Effector memory CD8-positive, alpha-beta T cell (primary cell): ENCODE measurements around the gene S100A14.
A peak's percentile ranks its signal among the peaks of the same experiment; 100 is the strongest.

ENCODE experiments used
- ATAC-seq: fragments of 150-1000 bp; cut with Tn5 transposase; replicated peaks from 2 replicates; pipeline ENCODE4 v1.10.0; 2021; ENCODE audit warnings: mild to moderate bottlenecking, moderate library complexity
- DNase-seq, 3 experiments: peaks; one replicate each; pipeline ENCODE4 v3.0.0; 2021
- H3K27ac Mint-ChIP-seq, 2 donors: one replicate each; pipeline ENCODE4 v1.8.0; 2022; ENCODE audit warnings: mild to moderate bottlenecking in 2 of 2, mixed read lengths in 2 of 2, moderate library complexity in 2 of 2
- H3K27me3 Mint-ChIP-seq, 2 donors: one replicate each; pipeline ENCODE4 v1.8.0; 2022; ENCODE audit warnings: mixed read lengths in 2 of 2
- H3K36me3 Mint-ChIP-seq: one replicate; pipeline ENCODE4 v1.8.0; 2022; ENCODE audit warnings: mild to moderate bottlenecking, moderate library complexity, mixed read lengths; ENCODE audit not compliant: insufficient read depth
- H3K4me1 Mint-ChIP-seq, 2 donors: one replicate each; pipeline ENCODE4 v1.8.0; 2022; ENCODE audit warnings: low read depth in 2 of 2, mixed read lengths in 2 of 2
- H3K4me3 Mint-ChIP-seq, 2 donors: one replicate each; pipeline ENCODE4 v1.8.0; 2022; ENCODE audit warnings: mild to moderate bottlenecking in 2 of 2, mixed read lengths in 2 of 2, moderate library complexity in 2 of 2
- H3K9me3 Mint-ChIP-seq, 2 donors: one replicate each; pipeline ENCODE4 v1.8.0; 2022; ENCODE audit warnings: mixed read lengths in 2 of 2
- total RNA-seq, 9 experiments: gene quantifications; one replicate each; lab custom pipeline; 2026; lab: John Stamatoyannopoulos, UW

S100A14 gene
- 0 to 0.17 (median 0) reads per million in 9 experiments for total RNA-seq

GRCh38 chr1:153616144-153616916 is at the start of gene S100A14:
TSS of gene S100A14 (minus strand) at chr1:153616325. CDS start at chr1:153615858, 467 bp downstream.
- no peaks in the 10 kb centered on the region for H3K36me3 Mint-ChIP-seq
- no peak for ATAC-seq
- H3K27me3 Mint-ChIP-seq = no peaks in the 10 kb centered on the region
- peak within 1 kb of the TSS; percentile 5 to 39 for H3K27ac Mint-ChIP-seq
- no peaks in the 10 kb centered on the region for H3K9me3 Mint-ChIP-seq
- H3K4me1 Mint-ChIP-seq = no peaks in the 10 kb centered on the region
- no peak for DNase-seq
- no peak within 1 kb of the TSS for H3K4me3 Mint-ChIP-seq

DNA sequence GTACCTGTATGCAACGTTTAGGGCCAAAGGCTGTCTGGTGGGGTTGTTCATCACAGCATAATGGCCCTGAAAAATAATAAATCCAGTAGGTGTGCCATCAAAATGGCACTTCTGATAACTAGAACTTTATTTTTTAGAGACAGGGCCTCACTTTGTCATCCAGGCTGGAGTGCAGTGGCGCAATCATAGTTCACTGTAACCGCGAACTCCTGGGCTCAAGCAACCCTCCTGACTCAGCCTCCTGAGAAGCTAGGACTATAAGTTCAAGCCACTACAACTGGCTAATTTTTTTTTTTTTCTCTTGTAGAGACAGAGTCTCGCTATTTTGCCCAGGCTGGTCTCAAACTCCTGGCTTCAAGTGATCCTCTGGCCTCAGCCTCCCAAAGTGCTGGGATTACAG is 47.1 kb upstream of the S100A14 start:
- Mint-ChIP-seq H3K27ac (no peak overlapping the region), H3K27me3 (no peaks in the 10 kb centered on the region)

DNA sequence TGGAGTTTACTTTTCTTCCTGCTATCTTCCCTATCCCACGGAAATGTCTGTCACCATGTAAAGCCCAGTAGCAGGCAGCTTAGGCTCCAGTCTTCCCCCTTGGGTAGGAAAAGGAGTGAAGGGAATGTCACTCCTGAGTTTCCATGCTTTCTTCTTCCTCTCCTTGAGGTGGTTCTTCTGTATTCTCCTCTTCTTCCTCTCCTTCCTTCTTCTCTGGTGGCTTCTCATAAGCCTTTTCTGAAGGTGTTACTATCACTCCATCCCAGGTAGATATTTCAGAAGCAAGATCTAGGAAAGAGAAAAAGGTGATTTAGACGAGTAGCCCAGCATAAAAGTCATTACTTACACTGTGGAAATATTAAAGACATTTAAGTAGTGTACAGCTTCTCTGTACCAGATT is 46.1 kb upstream of the S100A14 start:
- H3K4me3 Mint-ChIP-seq = no peak overlapping the region
- DNase-seq = no peak
- no peaks in the 10 kb centered on the region for H3K27me3 Mint-ChIP-seq
- peaks cover 9 to 12% of the 10 kb centered on the region in 2 donors for H3K4me1 Mint-ChIP-seq
- no peak for ATAC-seq
- no peak overlapping the region for H3K27ac Mint-ChIP-seq
- no peaks in the 10 kb centered on the region for H3K9me3 Mint-ChIP-seq
- H3K36me3 Mint-ChIP-seq = peaks cover 76% of the 10 kb centered on the region

More for the DNA sequence above, 47.1 kb upstream of the S100A14 start:
- H3K4me1 Mint-ChIP-seq = peaks cover 11 to 14% of the 10 kb centered on the region in 2 donors
- DNase-seq (no peak), ATAC-seq (no peak)
- H3K9me3 Mint-ChIP-seq = no peaks in the 10 kb centered on the region
- H3K4me3 Mint-ChIP-seq = no peak overlapping the region
- peaks cover 85% of the 10 kb centered on the region for H3K36me3 Mint-ChIP-seq

GRCh38 chr1:153661111-153661708 is 45.1 kb upstream of the S100A14 start:
- ATAC-seq (no peak), DNase-seq (no peak)
- Mint-ChIP-seq H3K4me1 (peaks cover 9 to 12% of the 10 kb centered on the region in 2 donors), H3K27ac (peak overlapping the region; percentile 3 to 68), H3K4me3 (peak overlapping the region in 1 of 2 donors; percentile 23), H3K9me3 (no peaks in the 10 kb centered on the region), H3K36me3 (peaks cover 65% of the 10 kb centered on the region), H3K27me3 (no peaks in the 10 kb centered on the region)

- peaks cover 50% of the 10 kb centered on the region for H3K36me3 Mint-ChIP-seq
- no peak for DNase-seq
- H3K4me1 Mint-ChIP-seq = peaks cover 9 to 12% of the 10 kb centered on the region in 2 donors
- H3K4me3 Mint-ChIP-seq = peak overlapping the region; percentile 94 to 95
- no peaks in the 10 kb centered on the region for H3K27me3 Mint-ChIP-seq
- ATAC-seq = no peak
- H3K27ac Mint-ChIP-seq = peak overlapping the region; percentile 15 to 89
- no peaks in the 10 kb centered on the region for H3K9me3 Mint-ChIP-seq
Observed at GRCh38 chr1:153659656-153660055, 43.5 kb upstream of the S100A14 start.

GRCh38 chr1:153659175-153659534 is 43.0 kb upstream of the S100A14 start:
- ATAC-seq (no peak), DNase-seq (no peak)
- Mint-ChIP-seq H3K4me3 (peak overlapping the region; percentile 94 to 95), H3K27me3 (no peaks in the 10 kb centered on the region), H3K36me3 (peaks cover 45% of the 10 kb centered on the region), H3K27ac (peak overlapping the region; percentile 89 to 94), H3K4me1 (peaks cover 9 to 12% of the 10 kb centered on the region in 2 donors), H3K9me3 (no peaks in the 10 kb centered on the region)

GRCh38 chr1:153658400-153659174 is 42.5 kb upstream of the S100A14 start, which contains the start of gene SNAPIN:
TSS of gene SNAPIN (plus strand) at chr1:153658703. CDS start at chr1:153658744, 41 bp downstream.
- Mint-ChIP-seq H3K27ac (peak within 1 kb of the TSS; percentile 89 to 94), H3K36me3 (peaks cover 39% of the 10 kb centered on the region), H3K4me1 (peaks cover 9 to 12% of the 10 kb centered on the region in 2 donors), H3K27me3 (no peaks in the 10 kb centered on the region), H3K4me3 (peak within 1 kb of the TSS; percentile 94 to 95), H3K9me3 (no peaks in the 10 kb centered on the region)
- DNase-seq (peak; percentile 83 to 89 (median 84)), ATAC-seq (peak; percentile 98)

DNA sequence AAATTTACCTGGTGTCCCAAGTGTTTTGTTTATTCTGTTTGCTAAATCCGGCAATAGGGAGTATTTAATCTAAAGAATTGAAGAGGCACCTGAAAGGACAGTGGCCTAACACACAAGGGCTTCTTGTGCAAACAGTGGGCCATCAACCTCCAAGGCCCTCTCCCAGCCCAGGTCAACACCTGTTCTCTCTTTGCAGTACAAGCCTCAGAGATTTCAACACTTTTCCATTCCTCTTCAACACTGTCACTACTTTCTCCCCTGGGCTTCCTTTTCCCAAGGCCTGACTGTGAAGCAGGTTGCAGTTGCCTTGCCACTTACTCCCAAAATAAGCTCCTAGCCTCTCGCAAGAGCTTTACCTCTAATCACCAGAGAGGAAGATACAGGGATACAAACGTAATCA is 39.2 kb upstream of the S100A14 start:
- no peaks in the 10 kb centered on the region for H3K27me3 Mint-ChIP-seq
- H3K9me3 Mint-ChIP-seq = no peaks in the 10 kb centered on the region
- no peak overlapping the region for H3K4me3 Mint-ChIP-seq
- ATAC-seq (no peak), DNase-seq (no peak)
- peaks cover 9 to 12% of the 10 kb centered on the region in 2 donors for H3K4me1 Mint-ChIP-seq
- peaks cover 10% of the 10 kb centered on the region for H3K36me3 Mint-ChIP-seq
- no peak overlapping the region for H3K27ac Mint-ChIP-seq

DNA sequence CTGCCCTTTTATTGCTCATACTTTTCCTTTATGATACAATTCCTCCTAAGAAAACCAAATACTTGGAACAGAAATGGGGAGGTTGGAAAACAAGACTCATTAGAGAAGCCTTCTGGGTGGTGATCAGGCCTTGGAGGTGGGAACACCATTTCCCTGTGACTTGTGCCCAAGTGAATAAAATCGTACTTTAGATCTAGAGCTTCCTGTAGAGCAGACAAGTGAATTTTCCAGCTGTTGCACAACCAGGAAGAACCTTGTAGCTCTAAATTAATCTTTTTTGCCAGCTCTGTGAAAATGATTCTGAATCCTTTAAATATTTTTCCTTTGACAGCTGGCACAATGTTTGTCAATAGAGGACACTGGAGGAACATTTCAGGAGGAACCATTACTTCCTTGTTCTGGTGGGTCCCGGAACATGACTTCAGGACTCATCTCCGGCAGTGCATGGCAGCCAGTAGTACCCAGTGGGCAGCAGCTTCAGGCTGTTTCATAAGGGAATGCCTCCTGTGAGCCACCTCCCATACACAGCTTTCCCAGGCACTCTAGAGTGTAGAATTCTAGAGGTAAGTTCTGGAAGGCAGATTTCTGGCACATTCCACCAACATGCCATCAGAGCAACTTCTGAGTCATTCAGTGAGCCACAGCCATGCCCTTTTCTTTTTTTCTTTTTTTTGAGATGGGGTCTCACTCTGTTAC is 36.8 kb upstream of the S100A14 start:
- peaks cover 9% of the 10 kb centered on the region in 2 donors for H3K4me1 Mint-ChIP-seq
- H3K36me3 Mint-ChIP-seq = no peaks in the 10 kb centered on the region
- no peak overlapping the region for H3K27ac Mint-ChIP-seq
- H3K27me3 Mint-ChIP-seq = no peaks in the 10 kb centered on the region
- no peak overlapping the region for H3K4me3 Mint-ChIP-seq
- DNase-seq (no peak), ATAC-seq (no peak)
- no peaks in the 10 kb centered on the region for H3K9me3 Mint-ChIP-seq

DNA sequence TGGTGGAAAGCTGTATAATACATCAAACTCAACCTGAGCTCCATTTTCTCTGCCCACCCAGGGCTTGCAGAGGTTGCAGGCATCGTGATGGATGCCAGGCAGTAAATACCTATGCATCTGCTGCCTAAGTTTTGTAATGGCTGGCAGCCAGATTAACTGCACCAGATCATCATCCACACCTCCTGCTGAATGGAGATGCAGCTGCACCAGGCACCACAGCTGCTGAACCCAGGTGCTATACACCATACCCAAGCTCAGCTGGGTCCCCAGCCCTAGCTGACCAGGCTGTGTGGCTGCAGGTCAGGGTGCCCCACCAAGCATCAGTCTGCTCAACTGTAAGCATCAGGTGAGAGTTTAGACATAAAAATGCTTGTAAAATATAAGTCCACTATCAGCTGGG is 35.6 kb upstream of the S100A14 start:
- Mint-ChIP-seq H3K27me3 (no peaks in the 10 kb centered on the region), H3K4me3 (no peak overlapping the region), H3K4me1 (peaks cover 16 to 18% of the 10 kb centered on the region in 2 donors), H3K27ac (no peak overlapping the region), H3K9me3 (no peaks in the 10 kb centered on the region), H3K36me3 (peaks cover 10% of the 10 kb centered on the region)
- DNase-seq = no peak
- no peak for ATAC-seq

DNA sequence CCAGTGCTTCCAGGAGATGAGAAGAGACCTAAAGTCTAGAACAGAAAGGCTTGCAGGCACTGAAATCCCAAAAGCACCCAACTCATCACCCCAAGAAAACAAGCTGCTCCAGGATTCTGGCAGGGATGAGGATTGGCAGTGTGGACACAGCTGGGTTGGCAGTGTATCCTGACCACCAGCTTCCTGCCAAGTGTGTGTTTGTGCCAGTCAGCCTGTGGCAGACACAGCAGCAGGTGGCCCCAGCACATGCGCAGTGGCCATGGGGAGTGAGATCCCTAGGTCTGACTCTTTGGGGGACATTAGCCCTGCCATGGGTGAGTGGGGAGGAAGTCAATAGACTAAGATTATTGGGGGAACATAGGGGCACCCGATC is 33.7 kb upstream of the S100A14 start:
- Mint-ChIP-seq H3K4me1 (peaks cover 26 to 30% of the 10 kb centered on the region in 2 donors), H3K27me3 (no peaks in the 10 kb centered on the region), H3K27ac (peak overlapping the region; percentile 35 to 86), H3K36me3 (peaks cover 29% of the 10 kb centered on the region), H3K9me3 (no peaks in the 10 kb centered on the region), H3K4me3 (no peak overlapping the region)
- ATAC-seq (no peak), DNase-seq (no peak)

DNA sequence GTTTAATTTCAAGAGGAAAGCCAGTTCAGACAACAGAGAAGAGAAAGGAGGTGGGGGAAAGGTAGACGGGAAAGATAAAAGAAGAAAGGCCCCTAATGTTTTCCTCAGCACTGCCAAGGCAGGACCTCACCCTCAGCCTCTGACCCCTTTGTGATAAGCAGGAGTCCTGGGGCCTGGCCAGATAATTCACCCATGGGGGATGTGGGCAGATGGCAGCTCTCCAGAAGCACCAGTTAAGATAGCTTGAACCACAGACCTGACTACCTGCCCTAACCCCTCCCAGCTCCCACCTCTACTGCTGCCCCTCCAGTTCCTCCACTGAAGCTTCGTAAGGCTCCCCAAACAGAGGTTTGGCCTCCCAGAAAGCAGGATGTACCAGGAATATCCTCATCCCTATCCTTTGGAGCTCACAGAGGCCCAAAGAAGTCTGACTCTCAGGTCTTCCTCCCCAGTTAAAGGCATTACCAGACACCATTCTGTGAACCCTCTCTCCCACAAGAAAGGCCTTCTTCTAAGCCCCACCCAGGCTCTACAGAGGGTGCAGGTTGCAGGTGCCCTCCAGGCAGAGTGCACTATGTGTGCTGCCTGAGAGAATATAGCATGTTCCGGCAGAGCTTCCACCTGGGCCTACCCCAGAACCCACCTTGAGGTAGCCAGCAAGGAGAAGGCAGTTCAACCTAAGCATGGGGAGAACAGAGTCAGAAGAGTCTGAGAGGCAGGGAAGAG is 33.2 kb upstream of the S100A14 start:
- Mint-ChIP-seq H3K27ac (peak overlapping the region; percentile 35 to 86), H3K36me3 (peaks cover 34% of the 10 kb centered on the region), H3K9me3 (no peaks in the 10 kb centered on the region), H3K4me3 (no peak overlapping the region), H3K4me1 (peaks cover 26 to 30% of the 10 kb centered on the region in 2 donors), H3K27me3 (no peaks in the 10 kb centered on the region)
- no peak for DNase-seq
- no peak for ATAC-seq
